IPS-20b (cell line): Measurements from ENCODE around the gene PRG2.
"Not testable (repeated sequence)": the region's sequence is repeated elsewhere in the genome, so short reads cannot be mapped to it uniquely, and the experiment has no call there.

Experiments
- H3K27ac ChIP-seq: one replicate; pipeline ENCODE4 v1.5.1; 2013; ENCODE audit warnings: low read length
- H3K27me3 ChIP-seq: 2 replicates; pipeline ENCODE4 v1.6.1; 2013; ENCODE audit warnings: mild to moderate bottlenecking, low read length, inconsistent platforms; ENCODE audit not compliant: insufficient read depth
- H3K36me3 ChIP-seq: 2 replicates; pipeline ENCODE4 v1.6.1; 2013; ENCODE audit warnings: low read depth, mild to moderate bottlenecking, inconsistent platforms, low read length, moderate library complexity; ENCODE audit not compliant: insufficient read depth
- H3K4me1 ChIP-seq: 2 replicates; pipeline ENCODE4 v1.6.1; 2013; ENCODE audit warnings: mild to moderate bottlenecking, control low read depth, inconsistent platforms, low read length, moderate library complexity; ENCODE audit not compliant: insufficient read depth
- H3K4me3 ChIP-seq: 2 replicates; pipeline ENCODE4 v1.5.1; 2013; ENCODE audit warnings: mild to moderate bottlenecking, low read length, inconsistent platforms
- H3K9ac ChIP-seq: 2 replicates; pipeline ENCODE4 v1.6.1; 2013; ENCODE audit warnings: low read depth, mild to moderate bottlenecking, inconsistent platforms, low read length, moderate library complexity
- H3K9me3 ChIP-seq: 2 replicates; pipeline ENCODE4 v1.6.1; 2013; ENCODE audit warnings: mild to moderate bottlenecking, low read depth, low read length, inconsistent platforms; ENCODE audit not compliant: insufficient read depth

Gene PRG2

DNA sequence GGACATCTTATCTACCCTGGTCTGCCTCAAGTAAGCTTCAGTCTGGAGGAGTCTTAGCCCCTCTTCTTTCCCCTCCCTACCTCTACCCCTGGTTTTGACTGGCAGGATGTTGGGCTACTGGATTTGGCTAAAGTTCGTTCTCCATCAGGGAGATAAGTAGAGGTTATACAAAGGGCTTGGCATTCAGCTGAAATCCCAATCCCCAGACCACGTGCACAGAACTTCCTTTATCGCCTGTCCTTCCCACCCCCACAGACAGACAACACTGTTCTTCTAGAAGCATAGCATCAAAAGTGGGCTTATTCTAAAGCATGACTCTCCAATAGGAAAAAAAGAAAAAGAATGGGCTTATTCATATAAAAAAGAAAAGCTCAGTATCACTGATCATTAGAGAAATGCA lies 17.3 kb downstream of the PRG2 start:
- no peak overlapping the region for H3K9ac ChIP-seq
- no peaks in the 10 kb centered on the region for H3K36me3 ChIP-seq
- no peaks in the 10 kb centered on the region for H3K9me3 ChIP-seq
- H3K4me1 ChIP-seq: no peaks in the 10 kb centered on the region
- no peak overlapping the region for H3K4me3 ChIP-seq
- peaks cover 13% of the 10 kb centered on the region for H3K27me3 ChIP-seq
- no peak overlapping the region for H3K27ac ChIP-seq

GRCh38 chr11:57370941-57371340 lies 19.5 kb downstream of the PRG2 start:
- Histone ChIP-seq H3K27ac (no peak overlapping the region), H3K36me3 (no peaks in the 10 kb centered on the region), H3K9ac (no peak overlapping the region), H3K4me3 (no peak overlapping the region), H3K9me3 (no peaks in the 10 kb centered on the region), H3K27me3 (no peaks in the 10 kb centered on the region), H3K4me1 (peaks cover under 1% of the 10 kb centered on the region; the same call in 1 of the 2 replicates)

- Histone ChIP-seq H3K9ac (no peak overlapping the region), H3K4me1 (peaks cover 8% of the 10 kb centered on the region), H3K27ac (no peak overlapping the region), H3K27me3 (no peaks in the 10 kb centered on the region), H3K36me3 (no peaks in the 10 kb centered on the region), H3K9me3 (no peaks in the 10 kb centered on the region), H3K4me3 (no peak overlapping the region)
Measured at GRCh38 chr11:57370251-57370650, 20.2 kb downstream of the PRG2 start.

DNA sequence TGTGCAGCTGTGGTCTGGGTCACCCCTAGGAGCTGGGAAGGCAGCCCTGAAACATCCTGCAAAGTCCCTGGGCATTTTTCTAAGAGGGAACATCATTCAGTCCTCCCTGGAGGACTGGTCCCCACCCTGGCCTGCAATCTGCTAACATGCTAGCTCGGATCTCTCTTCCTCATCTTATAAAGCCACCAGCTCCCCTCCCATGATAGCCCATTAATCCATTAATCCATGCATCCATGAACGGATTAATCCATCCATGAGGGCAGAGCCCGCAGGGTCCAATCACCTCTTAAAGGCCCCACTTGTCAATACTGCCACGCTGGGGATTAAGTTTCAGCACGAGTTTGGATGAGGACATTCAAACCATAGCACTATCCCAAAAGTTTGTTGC lies 21.6 kb downstream of the PRG2 start:
- Histone ChIP-seq H3K36me3 (no peaks in the 10 kb centered on the region), H3K9me3 (no peaks in the 10 kb centered on the region), H3K27ac (no peak overlapping the region), H3K4me3 (no peak overlapping the region), H3K4me1 (peaks cover 15% of the 10 kb centered on the region), H3K27me3 (no peaks in the 10 kb centered on the region), H3K9ac (no peak overlapping the region)

DNA sequence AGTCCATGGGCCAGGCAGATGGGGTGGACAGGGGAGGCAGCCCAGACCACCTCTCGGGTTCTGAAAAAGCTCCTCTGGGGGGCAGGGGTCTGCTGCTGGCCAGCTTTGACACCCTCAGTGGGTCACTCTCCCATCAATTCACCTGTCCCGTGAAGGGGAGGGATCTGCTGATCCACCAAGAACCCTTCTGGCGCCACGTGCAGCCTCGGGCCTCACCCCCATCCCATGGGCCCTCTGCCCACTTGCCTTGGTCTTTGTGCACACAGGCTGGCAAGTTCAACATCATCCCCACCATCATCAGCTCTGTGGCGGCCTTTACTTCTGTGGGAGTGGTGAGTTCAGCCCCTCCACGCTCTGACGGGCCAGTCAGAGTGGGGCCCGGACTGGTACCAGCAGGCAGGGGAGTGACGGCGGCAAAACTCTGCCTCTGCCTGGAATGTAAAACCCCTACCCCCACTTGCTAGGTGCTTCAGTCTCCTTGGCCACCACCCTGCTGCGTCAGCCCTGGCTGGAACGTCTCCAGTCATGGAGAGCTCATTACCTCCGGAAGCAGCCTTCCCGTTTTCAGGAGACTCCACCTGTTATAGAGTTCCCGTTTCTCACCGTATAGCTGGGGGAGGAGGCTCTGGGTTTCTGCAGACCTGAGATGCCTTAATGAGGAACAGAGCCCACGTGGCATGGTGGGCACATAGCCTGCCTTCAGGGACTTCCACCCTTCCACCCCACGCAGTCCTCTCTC lies 22.2 kb downstream of the PRG2 start:
- Histone ChIP-seq H3K9me3 (no peaks in the 10 kb centered on the region), H3K4me3 (no peak overlapping the region), H3K9ac (no peak overlapping the region), H3K36me3 (no peaks in the 10 kb centered on the region), H3K27ac (no peak overlapping the region), H3K4me1 (peaks cover 15% of the 10 kb centered on the region), H3K27me3 (no peaks in the 10 kb centered on the region)

GRCh38 chr11:57364851-57365660 lies 25.4 kb downstream of the PRG2 start:
- no peaks in the 10 kb centered on the region for H3K27me3 ChIP-seq
- H3K27ac ChIP-seq: no peak overlapping the region

GRCh38 chr11:57363131-57364080 lies 27.0 kb downstream of the PRG2 start:
- no peak overlapping the region for H3K4me3 ChIP-seq
- H3K36me3 ChIP-seq: no peaks in the 10 kb centered on the region
- no peaks in the 10 kb centered on the region for H3K27me3 ChIP-seq
- no peak overlapping the region for H3K9ac ChIP-seq
- H3K4me1 ChIP-seq: peaks cover 19% of the 10 kb centered on the region
- no peak overlapping the region for H3K27ac ChIP-seq
- H3K9me3 ChIP-seq: no peaks in the 10 kb centered on the region

More at GRCh38 chr11:57364851-57365660, 25.4 kb downstream of the PRG2 start:
- Histone ChIP-seq H3K4me1 (peaks cover 15% of the 10 kb centered on the region), H3K9me3 (no peaks in the 10 kb centered on the region), H3K4me3 (no peak overlapping the region), H3K36me3 (no peaks in the 10 kb centered on the region), H3K9ac (no peak overlapping the region)

GRCh38 chr11:57361926-57362325 lies 28.5 kb downstream of the PRG2 start:
- Histone ChIP-seq H3K9me3 (no peaks in the 10 kb centered on the region), H3K36me3 (no peaks in the 10 kb centered on the region), H3K4me3 (no peak overlapping the region), H3K4me1 (peaks cover 19% of the 10 kb centered on the region), H3K27ac (no peak overlapping the region), H3K27me3 (no peaks in the 10 kb centered on the region), H3K9ac (no peak overlapping the region)

DNA sequence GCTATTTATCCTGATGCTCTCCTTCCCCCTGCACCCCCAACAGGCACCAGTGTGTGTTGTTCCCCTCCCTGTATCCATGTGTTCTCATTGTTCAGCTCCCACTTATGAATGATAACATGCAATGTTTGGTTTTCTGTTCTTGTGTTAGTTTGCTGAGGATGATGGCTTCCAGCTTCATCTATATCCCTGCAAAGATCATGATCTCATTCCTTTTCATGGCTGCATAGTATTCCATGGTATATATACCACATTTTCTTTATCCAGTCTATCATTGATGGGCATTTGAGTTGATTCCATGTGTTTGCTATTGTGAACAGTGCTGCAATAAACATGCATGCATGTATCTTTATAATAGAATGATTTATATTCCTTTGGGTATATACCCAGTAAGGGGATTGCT lies 29.0 kb downstream of the PRG2 start:
- H3K4me1 ChIP-seq: peaks cover 19% of the 10 kb centered on the region
- H3K27ac ChIP-seq, H3K9ac ChIP-seq, H3K9me3 ChIP-seq, H3K36me3 ChIP-seq, H3K4me3 ChIP-seq, H3K27me3 ChIP-seq: not testable (repeated sequence)

- Histone ChIP-seq H3K36me3 (no peaks in the 10 kb centered on the region), H3K27ac (no peak overlapping the region), H3K9ac (no peak overlapping the region), H3K27me3 (no peaks in the 10 kb centered on the region), H3K4me3 (no peak overlapping the region), H3K4me1 (peaks cover 19% of the 10 kb centered on the region), H3K9me3 (no peaks in the 10 kb centered on the region)
Measured at GRCh38 chr11:57360991-57361390, 29.5 kb downstream of the PRG2 start.

GRCh38 chr11:57359896-57360690 lies 30.4 kb downstream of the PRG2 start:
- no peaks in the 10 kb centered on the region for H3K27me3 ChIP-seq
- no peak overlapping the region for H3K27ac ChIP-seq
- no peak overlapping the region for H3K4me3 ChIP-seq
- no peaks in the 10 kb centered on the region for H3K9me3 ChIP-seq
- H3K9ac ChIP-seq: no peak overlapping the region
- no peaks in the 10 kb centered on the region for H3K36me3 ChIP-seq
- H3K4me1 ChIP-seq: peaks cover 10% of the 10 kb centered on the region; the same call in 1 of the 2 replicates
